Measurements from ENCODE around the gene NPB.

NPB gene

DNA sequence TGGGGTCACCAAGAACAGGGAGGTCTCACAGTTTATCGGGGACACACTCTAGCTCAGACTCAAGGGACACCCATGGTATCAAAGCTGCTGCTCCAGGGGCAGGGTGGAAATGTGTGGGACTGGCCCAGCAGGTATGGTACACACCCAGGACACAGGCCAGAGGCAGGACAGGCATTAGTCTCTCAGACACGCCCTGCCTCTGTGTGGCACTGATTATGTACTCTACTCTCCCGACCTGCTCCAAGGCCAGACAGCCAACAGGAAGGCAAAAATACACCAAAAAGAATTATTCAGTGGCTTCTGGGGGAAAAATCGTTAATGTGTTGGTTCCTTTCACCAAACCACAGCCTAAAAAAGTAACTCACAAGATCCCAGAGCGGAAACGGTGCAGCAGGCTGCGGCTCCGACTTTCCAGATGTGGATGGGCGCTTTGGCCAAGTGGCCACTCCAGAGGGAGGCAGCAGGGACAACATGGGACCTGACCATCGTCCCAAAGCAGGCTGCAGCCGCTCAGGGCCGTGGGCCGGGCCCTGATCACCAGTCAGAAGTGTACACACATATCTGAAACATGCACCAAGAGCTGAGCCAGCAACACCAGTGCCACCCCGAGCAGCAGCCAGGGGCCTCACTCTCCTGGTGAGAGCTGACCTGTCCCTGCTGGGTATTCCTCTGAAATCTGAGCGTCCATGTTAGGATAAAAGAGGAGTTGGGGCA, 17.0 kb downstream of the NPB start:
- TF ChIP-seq, protein P1, sequence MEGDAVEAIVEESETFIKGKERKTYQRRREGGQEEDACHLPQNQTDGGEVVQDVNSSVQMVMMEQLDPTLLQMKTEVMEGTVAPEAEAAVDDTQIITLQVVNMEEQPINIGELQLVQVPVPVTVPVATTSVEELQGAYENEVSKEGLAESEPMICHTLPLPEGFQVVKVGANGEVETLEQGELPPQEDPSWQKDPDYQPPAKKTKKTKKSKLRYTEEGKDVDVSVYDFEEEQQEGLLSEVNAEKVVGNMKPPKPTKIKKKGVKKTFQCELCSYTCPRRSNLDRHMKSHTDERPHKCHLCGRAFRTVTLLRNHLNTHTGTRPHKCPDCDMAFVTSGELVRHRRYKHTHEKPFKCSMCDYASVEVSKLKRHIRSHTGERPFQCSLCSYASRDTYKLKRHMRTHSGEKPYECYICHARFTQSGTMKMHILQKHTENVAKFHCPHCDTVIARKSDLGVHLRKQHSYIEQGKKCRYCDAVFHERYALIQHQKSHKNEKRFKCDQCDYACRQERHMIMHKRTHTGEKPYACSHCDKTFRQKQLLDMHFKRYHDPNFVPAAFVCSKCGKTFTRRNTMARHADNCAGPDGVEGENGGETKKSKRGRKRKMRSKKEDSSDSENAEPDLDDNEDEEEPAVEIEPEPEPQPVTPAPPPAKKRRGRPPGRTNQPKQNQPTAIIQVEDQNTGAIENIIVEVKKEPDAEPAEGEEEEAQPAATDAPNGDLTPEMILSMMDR (conservative IDR thresholded peaks at IDR 0.05; ENCODE audit: control insufficient read depth, insufficient read depth, low read depth, low read length), result no peak
- no peak overlapping the region for H3K4me3 ChIP-seq (ENCODE audit: control insufficient read depth, low read depth, low read length)
- DNase-seq (ENCODE audit: low read depth), result no peak

DNA sequence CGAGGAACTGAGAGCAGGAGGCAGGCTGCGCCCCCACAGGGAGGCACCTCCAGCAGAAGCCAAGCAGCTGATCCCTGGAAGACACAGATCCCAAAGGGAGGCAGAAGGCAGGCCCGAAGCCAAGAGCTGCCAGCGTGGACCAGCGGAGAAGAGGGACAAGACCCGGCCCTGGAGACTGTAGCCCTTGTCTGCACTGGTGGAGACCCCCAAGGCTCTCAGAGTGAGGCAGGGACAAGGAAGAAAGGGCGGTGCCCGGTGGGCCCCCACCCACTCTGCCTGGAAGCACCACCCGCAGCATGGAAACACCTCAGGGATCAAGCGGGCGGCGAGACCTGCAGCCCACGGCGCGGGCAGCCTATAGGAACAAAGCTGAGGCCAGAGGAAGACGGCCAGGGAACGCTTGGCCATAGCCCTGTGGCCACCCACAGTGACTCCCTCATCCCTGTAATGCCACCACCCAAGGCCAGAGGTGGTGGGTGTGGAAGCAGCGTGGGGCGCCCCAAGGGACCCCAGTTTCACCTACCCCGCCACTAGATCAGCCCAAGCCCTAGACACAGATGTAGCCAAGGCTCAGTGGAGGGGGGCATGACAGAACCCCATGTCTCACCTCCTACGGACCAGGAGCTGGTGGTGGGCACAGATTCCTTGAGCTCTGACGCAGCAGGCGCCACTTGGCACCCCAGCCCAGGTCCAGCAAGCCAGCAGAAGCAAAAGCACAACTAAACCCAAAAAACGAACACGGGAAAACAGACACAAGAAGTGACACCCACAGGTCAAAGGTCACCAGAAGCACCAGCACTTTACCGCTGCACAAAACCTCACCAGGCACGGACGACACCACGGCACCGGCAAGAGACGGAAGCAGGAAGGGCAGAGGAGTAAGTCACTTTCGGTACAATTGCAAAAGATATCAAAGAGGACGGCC, 18.8 kb downstream of the NPB start:
- TF ChIP-seq, protein P1 (conservative IDR thresholded peaks at IDR 0.05; ENCODE audit: control insufficient read depth, insufficient read depth, low read depth, low read length), result no peak
- no peak overlapping the region for H3K4me3 ChIP-seq (ENCODE audit: control insufficient read depth, low read depth, low read length)
- no peak for DNase-seq (ENCODE audit: low read depth)

DNA sequence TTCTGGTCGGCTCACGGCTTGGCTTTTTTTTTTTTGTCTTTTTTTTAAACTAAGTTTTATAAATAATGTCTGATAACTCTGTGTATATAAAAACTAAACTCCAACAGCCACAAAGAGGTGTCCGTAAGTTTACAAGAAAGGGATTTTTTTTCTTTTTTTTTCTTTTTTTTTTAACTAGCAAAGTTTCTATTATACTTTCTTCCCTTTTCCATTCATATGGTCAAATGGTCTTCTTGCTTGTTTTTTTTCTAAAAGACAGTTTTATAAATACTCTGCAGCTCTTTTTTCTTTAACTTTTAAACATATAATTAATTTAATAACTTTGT, 19.5 kb downstream of the NPB start:
- no peak for DNase-seq (ENCODE audit: low read depth)
- H3K4me3 ChIP-seq (ENCODE audit: control insufficient read depth, low read depth, low read length), result no peak overlapping the region
- TF ChIP-seq, protein P1 (conservative IDR thresholded peaks at IDR 0.05; ENCODE audit: control insufficient read depth, insufficient read depth, low read depth, low read length), result no peak

DNA sequence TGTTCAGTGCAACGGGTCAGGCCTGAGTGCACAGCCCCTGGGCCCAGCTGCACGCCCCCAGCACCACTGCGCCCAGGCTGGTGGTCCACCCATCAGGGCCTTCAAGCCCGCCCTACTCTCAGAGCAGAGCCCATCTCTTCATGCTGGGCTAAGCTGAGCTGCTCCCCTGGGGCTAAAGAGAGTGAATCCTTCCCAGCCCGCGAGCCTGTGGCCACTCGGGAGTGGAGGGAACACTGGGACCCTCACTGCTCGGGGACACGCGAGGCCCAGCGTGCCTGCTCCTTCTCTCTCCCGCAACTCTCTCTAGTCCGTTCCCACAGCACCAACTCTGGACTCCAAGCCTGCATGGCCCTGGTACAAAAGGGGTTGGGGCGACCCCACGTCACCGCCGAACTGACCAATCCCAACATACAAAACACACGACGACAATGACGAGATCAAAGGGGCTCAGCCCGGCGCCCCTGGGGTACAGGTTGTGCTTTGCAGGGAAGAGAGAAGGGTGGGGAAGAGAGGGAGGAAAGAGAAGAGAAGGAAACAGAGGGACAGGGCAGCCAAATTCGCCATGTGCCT, 20.0 kb downstream of the NPB start:
- H3K4me3 ChIP-seq (ENCODE audit: control insufficient read depth, low read depth, low read length), result no peak overlapping the region
- TF ChIP-seq, protein P1 (conservative IDR thresholded peaks at IDR 0.05; ENCODE audit: control insufficient read depth, insufficient read depth, low read depth, low read length), result no peak
- no peak for DNase-seq (ENCODE audit: low read depth)

DNA sequence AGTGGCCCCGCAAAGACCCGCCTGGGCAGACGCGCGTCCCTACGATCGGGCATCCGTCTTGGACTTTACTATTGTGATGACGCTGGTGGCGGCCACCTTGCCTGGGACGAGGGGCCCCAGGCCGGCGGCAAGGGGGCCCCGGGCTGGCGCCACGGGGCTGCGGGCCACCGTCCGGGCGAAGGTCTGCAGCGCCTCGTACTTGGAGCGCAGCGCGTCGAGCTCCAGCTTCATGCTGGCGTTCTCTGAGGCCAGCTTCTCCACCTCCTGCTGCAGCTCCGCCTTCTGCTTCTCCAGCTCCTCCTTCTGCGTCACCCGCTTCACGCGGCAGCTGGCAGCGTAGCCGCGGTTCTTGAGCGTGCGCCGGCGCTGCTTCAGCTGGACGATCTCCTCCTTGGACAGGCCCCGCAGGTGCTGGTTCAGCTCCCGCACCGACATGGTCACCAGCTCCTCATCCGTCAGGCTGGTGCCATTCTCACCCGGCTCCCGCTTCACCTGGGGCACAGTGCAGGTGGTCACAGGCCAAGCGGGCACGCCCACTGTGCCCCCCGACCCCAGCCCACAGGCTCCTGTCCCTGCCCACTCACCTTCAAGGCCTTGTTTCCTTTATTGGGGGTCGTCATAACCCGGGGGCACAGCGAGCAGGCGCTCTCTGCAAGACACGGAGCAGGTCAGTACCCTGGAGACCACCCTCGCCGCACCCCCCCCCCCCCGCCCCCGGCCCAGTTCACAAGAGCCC, 20.7 kb downstream of the NPB start:
- TF ChIP-seq, protein P1 (conservative IDR thresholded peaks at IDR 0.05; ENCODE audit: control insufficient read depth, insufficient read depth, low read depth, low read length), result no peak
- no peak for DNase-seq (ENCODE audit: low read depth)
- H3K4me3 ChIP-seq (ENCODE audit: control insufficient read depth, low read depth, low read length), result no peak overlapping the region
